GM23248 (cell line): Measurements from ENCODE around the gene OR52A5.

Source experiments
- EZH2 ChIP-seq: fragments of 200-600 bp; sonication (generic); IDR thresholded peaks from 2 replicates; pipeline ENCODE4 v1.6.1; 2018; ENCODE audit warnings: antibody characterized with exemption, mild to moderate bottlenecking; ENCODE audit not compliant: insufficient read depth, poor library complexity, severe bottlenecking
- EZH2phosphoT487 ChIP-seq: fragments of 200-600 bp; sonication (generic); IDR thresholded peaks from 2 replicates; pipeline ENCODE4 v1.6.1; 2018; ENCODE audit warnings: antibody characterized with exemption, moderate library complexity, mild to moderate bottlenecking, low read depth; ENCODE audit not compliant: insufficient read depth

DNA sequence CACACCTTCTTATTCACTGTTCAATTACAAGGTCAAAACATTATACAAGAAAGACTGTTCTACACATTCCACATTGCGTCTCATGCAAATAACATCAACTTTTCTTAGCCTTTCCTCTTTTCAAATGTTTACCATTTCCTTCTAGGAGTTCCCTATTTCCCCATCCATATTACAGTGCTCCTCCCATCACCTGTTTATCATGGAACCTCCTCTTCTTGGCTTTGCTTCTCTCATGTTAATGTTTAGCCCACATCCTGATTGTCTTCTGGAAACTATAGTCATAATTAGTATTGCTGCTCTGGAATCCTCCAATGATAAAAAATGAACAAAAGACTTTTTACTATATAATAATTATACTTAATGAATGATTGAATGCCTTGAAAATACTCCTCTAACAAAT lies 47.5 kb downstream of the OR52A5 start:
- no peak for TF ChIP-seq EZH2
- no peak for TF ChIP-seq EZH2phosphoT487
